ENCODE data around the gene ADAM10.

ADAM10 gene

GRCh38 chr15:58582160-58582559, 167.3 kb downstream of the ADAM10 start:
- H3K27ac ChIP-seq (replicated peaks) = no peak overlapping the region
- no peak for TF ChIP-seq POLR2AphosphoS5 (IDR thresholded peaks at IDR 0.05; ENCODE audit: low read depth)
- TF ChIP-seq CTCF (IDR thresholded peaks at IDR 0.05; ENCODE audit: insufficient read depth, low read length) = no peak
- TF ChIP-seq SPI1 (IDR thresholded peaks at IDR 0.05; ENCODE audit: borderline replicate concordance, low read depth) = no peak
- no peak for TF ChIP-seq GABPA (IDR thresholded peaks at IDR 0.05; ENCODE audit: low read depth)
- TF ChIP-seq REST (IDR thresholded peaks at IDR 0.05; ENCODE audit: insufficient replicate concordance, low read depth) = no peak
- H3K27me3 ChIP-seq (ENCODE audit: insufficient read depth, poor library complexity, severe bottlenecking) = no peaks in the 10 kb centered on the region
- H3K4me3 ChIP-seq (replicated peaks; ENCODE audit: insufficient read depth, low read length) = no peak overlapping the region
- DNase-seq (ENCODE audit: low read depth in 1 of 2, low spot score in 1 of 2) = no peak

- no peaks in the 10 kb centered on the region for H3K27me3 ChIP-seq (ENCODE audit: insufficient read depth, poor library complexity, severe bottlenecking)
- no peak for DNase-seq (ENCODE audit: low read depth in 1 of 2, low spot score in 1 of 2)
- H3K27ac ChIP-seq (replicated peaks) = no peak overlapping the region
- H3K4me3 ChIP-seq (replicated peaks; ENCODE audit: insufficient read depth, low read length) = no peak overlapping the region
- no peak for TF ChIP-seq CTCF (IDR thresholded peaks at IDR 0.05; ENCODE audit: insufficient read depth, low read length)
- TF ChIP-seq SPI1 (IDR thresholded peaks at IDR 0.05; ENCODE audit: borderline replicate concordance, low read depth) = no peak
- TF ChIP-seq REST (IDR thresholded peaks at IDR 0.05; ENCODE audit: insufficient replicate concordance, low read depth) = no peak
- no peak for TF ChIP-seq GABPA (IDR thresholded peaks at IDR 0.05; ENCODE audit: low read depth)
- no peak for TF ChIP-seq POLR2AphosphoS5 (IDR thresholded peaks at IDR 0.05; ENCODE audit: low read depth)
Observed at GRCh38 chr15:58576657-58577056, 172.8 kb downstream of the ADAM10 start.

GRCh38 chr15:58575045-58575786, 174.3 kb downstream of the ADAM10 start:
- H3K4me3 ChIP-seq (replicated peaks; ENCODE audit: insufficient read depth, low read length) = no peak overlapping the region
- H3K27ac ChIP-seq (replicated peaks) = no peak overlapping the region
- TF ChIP-seq REST (IDR thresholded peaks at IDR 0.05; ENCODE audit: insufficient replicate concordance, low read depth) (no peak), GABPA (IDR thresholded peaks at IDR 0.05; ENCODE audit: low read depth) (no peak), POLR2AphosphoS5 (IDR thresholded peaks at IDR 0.05; ENCODE audit: low read depth) (no peak)
- H3K27me3 ChIP-seq (ENCODE audit: insufficient read depth, poor library complexity, severe bottlenecking) = no peaks in the 10 kb centered on the region
- no peak for DNase-seq (ENCODE audit: low read depth in 1 of 2, low spot score in 1 of 2)

All from HL-60 (cell line).